Left lung (tissue), 10 donors: ENCODE measurements around the gene IMPACT. TPM values are rescaled to one million over a fixed set of nuclear protein-coding genes. Genes with fewer than 3 reads are reported as not detected.
A peak's percentile ranks its signal among the peaks of the same experiment; 100 is the strongest.

Experiments
- ATAC-seq: fragments of 200-7000 bp; cut with Tn5 transposase; one replicate; pipeline ENCODE4 v1.9.1; 2020; ENCODE audit warnings: moderate library complexity
- DNase-seq, 4 donors: peaks; one replicate each; pipeline ENCODE4 v3.0.0-alpha.2; 2013 to 2020
- H3K27ac ChIP-seq, 2 donors: fragments of 200-600 bp; sonication (generic) in 1 of 2; one replicate each; pipeline versions ENCODE4 v1.5.0 to v1.8.0; 2020 to 2021
- H3K27me3 ChIP-seq, 2 donors: fragments of 200-600 bp; sonication (generic) in 1 of 2; one replicate each; pipeline versions ENCODE4 v1.5.0 to v1.8.0; 2020 to 2021
- H3K36me3 ChIP-seq, 2 donors: fragments of 200-600 bp; sonication (generic) in 1 of 2; one replicate each; pipeline versions ENCODE4 v1.5.0 to v1.8.0; 2020 to 2021
- H3K4me1 ChIP-seq, 2 donors: fragments of 200-600 bp; one replicate each; pipeline ENCODE4 v1.8.0; 2021
- H3K4me3 ChIP-seq, 2 donors: fragments of 200-600 bp; sonication (generic) in 1 of 2; one replicate each; pipeline versions ENCODE4 v1.5.0 to v1.8.0; 2020 to 2021; ENCODE audit warnings: mild to moderate bottlenecking in 1 of 2
- H3K9me3 ChIP-seq, 2 donors: fragments of 200-600 bp; sonication (generic) in 1 of 2; one replicate each; pipeline versions ENCODE4 v1.5.0 to v1.8.0; 2020 to 2021
- intact Hi-C, 2 donors: fragments of 100-400 bp; cut with DNase I; formaldehyde crosslinking; loops; one replicate each; pipeline versions ENCODE4 v1.11.2 to v1.14.2; 2022
- polyA plus RNA-seq, 6 donors: library from polyadenylated mRNA; unstranded; fragments of 120-200 nt; gene quantifications; one replicate each; pipeline ENCODE4 v1.2.1, GENCODE V29; 2013; ENCODE audit not compliant: insufficient read length in 6 of 6
- total RNA-seq, 2 donors: library from RNA; stranded (reverse); fragmentation: NEBNext Ultra II Directional; extraction: Animal tissue kit (Norgen Biotek cat#: 25700); gene quantifications; one replicate each; pipeline ENCODE4 v1.2.1, GENCODE V29; 2021
- TF ChIP-seq, protein P1 (sequence below), 2 donors: fragments of 200-600 bp; sonication (generic) in 1 of 2; IDR thresholded peaks; one replicate each; pipeline versions ENCODE4 v1.5.0 to v1.8.0; 2021; ENCODE audit warnings: antibody characterized with exemption in 2 of 2
- donor health status: DM: no; HTN: yes; CAD: no.
- donor health status: DM: no; HTN: no; CAD: no.

The IMPACT gene
- total and polyA plus RNA-seq, 8 donors = 32.5 to 58.8 (median 51.8) TPM

DNA sequence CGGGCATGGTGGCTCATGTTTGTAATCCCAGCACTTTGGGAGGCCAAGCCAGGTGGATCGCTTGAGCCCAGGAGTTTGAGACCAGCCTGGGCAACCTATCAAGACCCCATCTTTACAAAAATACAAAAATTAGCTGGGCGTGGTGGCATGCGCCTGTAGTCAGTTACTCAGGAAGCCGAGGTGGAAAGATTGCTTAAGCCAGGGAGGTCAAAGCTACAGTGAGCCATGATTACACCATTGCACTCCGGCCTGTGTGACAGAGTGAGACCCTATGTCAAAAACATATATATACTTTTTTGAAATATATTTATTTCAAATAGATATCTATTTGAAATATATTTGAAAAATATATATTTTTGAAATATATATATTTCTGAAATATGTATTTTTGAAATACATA is 39.8 kb upstream of the IMPACT start:
- Histone ChIP-seq H3K27ac (no peak overlapping the region), H3K9me3 (no peaks in the 10 kb centered on the region), H3K4me3 (no peak overlapping the region), H3K36me3 (no peaks in the 10 kb centered on the region), H3K27me3 (no peaks in the 10 kb centered on the region), H3K4me1 (peaks cover 0 to 5% of the 10 kb centered on the region in 2 donors)
- intact Hi-C loops = no loop called here
- TF ChIP-seq, protein P1, sequence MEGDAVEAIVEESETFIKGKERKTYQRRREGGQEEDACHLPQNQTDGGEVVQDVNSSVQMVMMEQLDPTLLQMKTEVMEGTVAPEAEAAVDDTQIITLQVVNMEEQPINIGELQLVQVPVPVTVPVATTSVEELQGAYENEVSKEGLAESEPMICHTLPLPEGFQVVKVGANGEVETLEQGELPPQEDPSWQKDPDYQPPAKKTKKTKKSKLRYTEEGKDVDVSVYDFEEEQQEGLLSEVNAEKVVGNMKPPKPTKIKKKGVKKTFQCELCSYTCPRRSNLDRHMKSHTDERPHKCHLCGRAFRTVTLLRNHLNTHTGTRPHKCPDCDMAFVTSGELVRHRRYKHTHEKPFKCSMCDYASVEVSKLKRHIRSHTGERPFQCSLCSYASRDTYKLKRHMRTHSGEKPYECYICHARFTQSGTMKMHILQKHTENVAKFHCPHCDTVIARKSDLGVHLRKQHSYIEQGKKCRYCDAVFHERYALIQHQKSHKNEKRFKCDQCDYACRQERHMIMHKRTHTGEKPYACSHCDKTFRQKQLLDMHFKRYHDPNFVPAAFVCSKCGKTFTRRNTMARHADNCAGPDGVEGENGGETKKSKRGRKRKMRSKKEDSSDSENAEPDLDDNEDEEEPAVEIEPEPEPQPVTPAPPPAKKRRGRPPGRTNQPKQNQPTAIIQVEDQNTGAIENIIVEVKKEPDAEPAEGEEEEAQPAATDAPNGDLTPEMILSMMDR (IDR thresholded peaks at IDR 0.05) = no peak
- ATAC-seq = no peak
- no peak for DNase-seq

- no peak overlapping the region for H3K4me3 ChIP-seq
- intact Hi-C loops = no loop called here
- peaks cover 0 to 5% of the 10 kb centered on the region in 2 donors for H3K4me1 ChIP-seq
- no peak overlapping the region for H3K27ac ChIP-seq
- no peaks in the 10 kb centered on the region for H3K27me3 ChIP-seq
- no peaks in the 10 kb centered on the region for H3K9me3 ChIP-seq
- ATAC-seq (no peak), DNase-seq (peak in 2 of 4 donors; percentile 87 to 88)
- TF ChIP-seq, protein P1 (IDR thresholded peaks at IDR 0.05) = no peak
- H3K36me3 ChIP-seq = no peaks in the 10 kb centered on the region
These were observed 37.5 kb upstream of the IMPACT start for GRCh38 chr18:24388957-24389356.

DNA sequence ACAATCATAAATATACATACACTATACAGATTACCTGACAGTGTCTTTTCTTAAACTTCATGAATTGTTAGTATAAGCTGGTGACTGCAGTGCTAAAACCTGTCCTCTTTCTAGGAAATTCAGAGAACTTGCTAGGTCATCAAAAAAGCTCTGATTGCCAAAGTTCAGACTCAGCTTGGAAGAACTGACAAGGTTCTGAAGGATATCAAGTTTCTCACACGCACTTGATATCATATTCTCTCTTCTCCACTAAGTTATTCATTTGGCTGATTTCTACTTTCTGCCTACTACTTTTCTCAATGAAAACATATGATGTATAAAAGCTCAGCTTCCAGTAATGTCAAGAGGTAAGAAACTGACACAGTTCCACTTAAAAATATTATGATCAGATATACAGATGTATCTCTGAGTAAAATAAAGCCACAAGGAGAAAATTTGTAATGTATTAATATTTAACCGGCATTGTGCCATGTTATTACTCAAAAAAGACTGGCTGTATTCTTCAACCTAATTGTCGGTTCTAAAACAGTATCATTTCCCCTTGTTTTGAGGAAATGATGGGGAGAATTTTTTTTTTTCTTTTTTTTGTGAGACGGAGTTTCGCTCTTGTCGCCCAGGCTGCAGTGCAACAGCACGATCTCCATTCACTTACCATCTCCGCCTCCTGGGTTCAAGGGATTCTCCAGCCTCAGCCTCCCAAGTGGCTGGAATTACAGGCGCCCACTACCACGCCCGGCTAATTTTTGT is 31.2 kb upstream of the IMPACT start:
- Histone ChIP-seq H3K36me3 (no peaks in the 10 kb centered on the region), H3K27me3 (no peaks in the 10 kb centered on the region), H3K4me3 (peak overlapping the region in 1 of 2 donors; percentile 8), H3K4me1 (peaks cover 0 to 19% of the 10 kb centered on the region in 2 donors), H3K9me3 (no peaks in the 10 kb centered on the region), H3K27ac (no peak overlapping the region)
- ATAC-seq = no peak
- intact Hi-C loops = no loop called here
- TF ChIP-seq, protein P1 (IDR thresholded peaks at IDR 0.05) = no peak
- no peak for DNase-seq

DNA sequence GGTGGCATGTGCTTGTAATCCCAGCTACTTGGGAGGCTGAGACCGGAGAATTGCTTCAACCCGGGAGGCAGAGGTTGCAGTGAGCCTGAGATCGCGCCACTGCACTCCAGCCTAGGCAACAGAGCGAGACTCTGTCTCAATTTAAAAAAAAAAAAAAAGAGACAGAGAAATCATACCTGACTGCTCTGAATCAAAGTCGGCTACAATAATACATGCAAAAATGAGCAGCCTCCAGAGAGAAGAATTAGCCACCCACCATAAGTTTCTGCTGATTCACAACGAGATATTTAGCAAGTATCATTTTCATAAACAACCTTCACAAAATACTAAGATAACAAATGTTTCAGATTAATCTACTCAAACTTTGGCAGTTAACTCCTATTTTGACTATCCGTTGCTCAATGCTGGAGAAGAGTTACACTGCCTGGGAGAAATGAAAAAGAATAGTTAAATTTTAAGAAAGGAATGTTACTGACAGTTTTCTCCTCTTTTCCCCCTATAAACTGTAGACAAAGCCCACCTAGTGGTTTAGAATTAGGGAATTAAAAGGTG is 30.3 kb upstream of the IMPACT start:
- Histone ChIP-seq H3K27ac (peak overlapping the region in 1 of 2 donors; percentile 90), H3K4me1 (peaks cover 0 to 19% of the 10 kb centered on the region in 2 donors), H3K27me3 (no peaks in the 10 kb centered on the region), H3K36me3 (no peaks in the 10 kb centered on the region), H3K9me3 (no peaks in the 10 kb centered on the region), H3K4me3 (peak overlapping the region in 1 of 2 donors; percentile 78)
- DNase-seq = no peak
- no peak for ATAC-seq
- TF ChIP-seq, protein P1 (IDR thresholded peaks at IDR 0.05) = no peak
- intact Hi-C loops = no loop called here

- DNase-seq (peak in 3 of 4 donors; percentile 67 to 80 (median 76)), ATAC-seq (peak; percentile 62)
- peaks cover 0 to 19% of the 10 kb centered on the region in 2 donors for H3K4me1 ChIP-seq
- no peaks in the 10 kb centered on the region for H3K27me3 ChIP-seq
- H3K36me3 ChIP-seq = no peaks in the 10 kb centered on the region
- peak overlapping the region; percentile 71 to 78 for H3K4me3 ChIP-seq
- no peaks in the 10 kb centered on the region for H3K9me3 ChIP-seq
- intact Hi-C loops = no loop called here
- H3K27ac ChIP-seq = peak overlapping the region; percentile 86 to 90
- TF ChIP-seq, protein P1 (IDR thresholded peaks at IDR 0.05) = no peak
These were observed 29.3 kb upstream of the IMPACT start for GRCh38 chr18:24397131-24397693.
